ENCODE results near the gene DUSP15.

Gene DUSP15

GRCh38 chr20:31859266-31859997, 10.9 kb downstream of the DUSP15 start:
- H3K4me3 ChIP-seq (ENCODE audit: low read depth, low read length), result no peak overlapping the region
- TF ChIP-seq CTCF (IDR thresholded peaks at IDR 0.05; ENCODE audit: borderline replicate concordance, insufficient read depth, low read depth, low read length), result no peak

DNA sequence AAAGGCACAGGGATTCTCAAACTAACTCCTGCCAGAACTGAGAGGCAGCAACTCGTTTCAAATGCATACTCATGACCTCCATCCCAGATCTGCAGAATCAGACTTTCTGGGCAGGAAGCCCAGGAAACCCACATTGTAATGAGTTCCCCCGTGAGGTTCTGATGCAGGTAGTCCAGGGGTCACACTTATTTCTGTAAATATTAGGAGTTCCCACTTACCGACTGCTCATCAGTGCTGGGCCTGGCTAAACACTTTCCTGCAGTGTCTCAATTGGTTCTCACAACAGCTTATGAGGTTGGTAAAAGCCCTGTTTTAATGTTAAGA, 11.6 kb downstream of the DUSP15 start:
- H3K4me3 ChIP-seq (ENCODE audit: low read depth, low read length), result no peak overlapping the region
- no peak for TF ChIP-seq CTCF (IDR thresholded peaks at IDR 0.05; ENCODE audit: borderline replicate concordance, insufficient read depth, low read depth, low read length)

- TF ChIP-seq CTCF (IDR thresholded peaks at IDR 0.05; ENCODE audit: borderline replicate concordance, insufficient read depth, low read depth, low read length), result no peak
- no peak overlapping the region for H3K4me3 ChIP-seq (ENCODE audit: low read depth, low read length)
Observed at GRCh38 chr20:31857861-31858759, 12.2 kb downstream of the DUSP15 start.

GRCh38 chr20:31856516-31856915, 13.8 kb downstream of the DUSP15 start:
- no peak for TF ChIP-seq CTCF (IDR thresholded peaks at IDR 0.05; ENCODE audit: borderline replicate concordance, insufficient read depth, low read depth, low read length)
- H3K4me3 ChIP-seq (ENCODE audit: low read depth, low read length), result no peak overlapping the region

DNA sequence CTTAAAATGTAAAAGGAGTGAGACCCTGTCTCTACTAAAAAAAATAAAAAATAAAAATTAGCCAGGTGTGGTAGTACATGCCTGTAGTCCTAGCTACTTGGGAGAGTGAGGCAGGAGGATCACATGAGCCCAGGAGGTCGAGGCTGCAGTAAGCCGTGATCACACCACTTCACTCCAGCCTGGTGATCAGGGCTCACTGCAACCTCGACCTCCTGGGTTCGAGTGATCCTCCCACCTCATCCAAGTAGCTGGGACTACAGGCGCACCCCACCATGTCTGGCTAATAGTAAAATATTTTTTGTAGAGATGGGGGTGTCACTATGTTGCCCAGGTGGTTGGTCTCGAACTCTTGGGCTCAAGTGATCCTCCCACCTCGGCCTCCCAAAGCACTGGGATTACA, 16.8 kb downstream of the DUSP15 start:
- no peak overlapping the region for H3K4me3 ChIP-seq (ENCODE audit: low read depth, low read length)
- no peak for TF ChIP-seq CTCF (IDR thresholded peaks at IDR 0.05; ENCODE audit: borderline replicate concordance, insufficient read depth, low read depth, low read length)

DNA sequence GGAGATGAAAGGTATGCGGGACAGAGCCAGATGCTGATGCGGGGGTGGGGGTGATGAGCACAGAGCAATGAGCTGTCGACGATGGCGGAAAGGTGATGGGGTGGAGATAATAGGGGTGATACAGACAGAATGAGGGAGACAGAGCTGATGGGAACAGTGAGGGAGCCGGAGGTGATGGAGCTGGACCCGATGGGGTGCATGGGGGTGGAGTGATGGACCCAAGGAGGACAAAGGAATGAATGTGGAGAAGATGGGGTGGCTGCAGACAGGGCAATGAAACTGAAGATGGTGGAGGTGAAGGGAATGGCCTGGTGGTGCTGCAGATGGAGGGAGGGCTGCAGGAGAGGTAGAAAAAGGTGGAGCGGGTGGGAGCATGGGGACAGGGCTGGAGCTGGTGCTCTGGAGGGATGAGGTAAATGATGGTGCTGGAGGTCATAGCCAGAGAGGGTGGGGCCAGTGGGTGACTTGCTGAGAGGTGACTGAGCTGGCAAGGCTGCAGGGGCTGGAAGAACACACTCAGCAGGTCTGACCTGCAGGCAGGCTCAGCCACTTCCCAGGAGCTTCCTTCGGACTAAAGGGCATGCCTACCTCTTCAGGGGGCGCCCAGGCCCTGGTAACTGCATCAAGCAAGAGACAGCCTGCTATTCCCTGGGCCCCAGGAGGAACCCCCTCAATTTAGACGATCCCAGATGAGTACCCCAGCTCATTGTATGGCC, 18.9 kb downstream of the DUSP15 start:
- no peak for TF ChIP-seq CTCF (IDR thresholded peaks at IDR 0.05; ENCODE audit: borderline replicate concordance, insufficient read depth, low read depth, low read length)
- no peak overlapping the region for H3K4me3 ChIP-seq (ENCODE audit: low read depth, low read length)
